PC-9 (cell line): Measurements from ENCODE around the gene DMPK. TPM values are rescaled to one million over a fixed set of nuclear protein-coding genes. Genes with fewer than 3 reads are reported as not detected.
A peak's percentile ranks its signal among the peaks of the same experiment; 100 is the strongest.

ENCODE experiments used
- BruUV-seq: library from RNA; stranded (reverse); fragments of 400-500 nt; replicated peaks from 2 replicates; lab custom pipeline; 2021; lab: Mats Ljungman, UMichigan
- CTCF ChIA-PET: fragments of 300-600 bp; sonication (Branson Sonifier 250); formaldehyde crosslinking; loops from one replicate; lab custom pipeline; 2022; ENCODE audit warnings: antibody characterized with exemption; lab: Charles Lee
- POLR2A ChIA-PET: fragments of 300-600 bp; sonication (Branson Sonifier 250); formaldehyde crosslinking; loops from one replicate; lab custom pipeline; 2022; ENCODE audit warnings: antibody characterized with exemption; ENCODE audit not compliant: unreplicated experiment; lab: Charles Lee
- DNase-seq, 2 experiments: peaks; one replicate each; pipeline versions ENCODE4 v3.0.0 to v3.0.0-alpha.2; 2015 to 2022; ENCODE audit warnings: mixed read lengths in 1 of 2
- H2AFZ ChIP-seq: fragments of 200-600 bp; sonication (generic); 2 replicates; pipeline ENCODE4 v1.8.1; 2017; ENCODE audit warnings: antibody characterized with exemption
- H3F3A ChIP-seq: fragments of 200-600 bp; sonication (generic); 2 replicates; pipeline ENCODE4 v1.8.1; 2017; ENCODE audit warnings: antibody characterized with exemption, mild to moderate bottlenecking, low read depth; ENCODE audit not compliant: insufficient read depth
- H3K27ac ChIP-seq: fragments of 200-600 bp; sonication (generic); 2 replicates; pipeline ENCODE4 v1.6.1; 2016; ENCODE audit warnings: mixed run types
- H3K27me3 ChIP-seq: fragments of 200-600 bp; sonication (generic); 2 replicates; pipeline ENCODE4 v1.6.1; 2016; ENCODE audit warnings: low read depth, mixed run types; ENCODE audit not compliant: insufficient read depth
- H3K36me3 ChIP-seq: fragments of 200-600 bp; sonication (generic); 2 replicates; pipeline ENCODE4 v1.6.1; 2016; ENCODE audit warnings: low read depth, mixed run types
- H3K4me1 ChIP-seq: fragments of 200-600 bp; sonication (generic); replicated peaks from 2 replicates; pipeline ENCODE4 v1.6.1; 2016; ENCODE audit warnings: mixed run types; ENCODE audit not compliant: insufficient read depth
- H3K4me2 ChIP-seq: fragments of 200-600 bp; sonication (generic); 2 replicates; pipeline ENCODE4 v1.6.1; 2017; ENCODE audit warnings: mixed run types
- H3K4me3 ChIP-seq: fragments of 200-600 bp; sonication (generic); 2 replicates; pipeline ENCODE4 v1.6.1; 2016; ENCODE audit warnings: mixed run types
- H3K79me2 ChIP-seq: fragments of 200-600 bp; sonication (generic); 2 replicates; pipeline ENCODE4 v1.6.1; 2017; ENCODE audit warnings: low read depth, mixed run types
- H3K9me2 ChIP-seq: fragments of 200-600 bp; sonication (generic); 2 replicates; pipeline ENCODE4 v1.8.1; 2017; ENCODE audit warnings: mild to moderate bottlenecking; ENCODE audit not compliant: insufficient read depth
- H3K9me3 ChIP-seq: fragments of 200-600 bp; sonication (generic); 2 replicates; pipeline ENCODE4 v1.8.1; 2016; ENCODE audit warnings: low read depth; ENCODE audit not compliant: insufficient read depth
- H4K20me1 ChIP-seq: fragments of 200-600 bp; sonication (generic); 2 replicates; pipeline ENCODE4 v1.8.1; 2017; ENCODE audit not compliant: insufficient read depth
- CTCF ChIP-seq: fragments of 200-600 bp; sonication (generic); conservative IDR thresholded peaks from 2 replicates; pipeline ENCODE4 v1.6.1; 2017; ENCODE audit warnings: mixed run types, antibody characterized with exemption, mild to moderate bottlenecking, moderate library complexity
- EZH2 ChIP-seq: fragments of 200-600 bp; sonication (generic); IDR thresholded peaks from 2 replicates; pipeline ENCODE4 v1.8.0; 2017; ENCODE audit warnings: antibody characterized with exemption, low read depth
- intact Hi-C: fragments of 100-400 bp; cut with micrococcal nuclease; formaldehyde crosslinking; loops from one replicate; pipeline ENCODE4 v1.10.0; 2022; ENCODE audit not compliant: unreplicated experiment
- total RNA-seq: library from RNA; stranded (reverse); gene quantifications from 2 replicates; pipeline ENCODE4 v1.2.3, GENCODE V29; 2021

DMPK gene
- total RNA-seq, 1 experiment from 2014 or later = 110 TPM

GRCh38 chr19:45785097-45785496 lies 2.8 kb upstream of the DMPK start:
- ChIA-PET POLR2A (no interaction called here), CTCF (no interaction called here)
- no peaks in the 10 kb centered on the region for H3K27me3 ChIP-seq
- no peak overlapping the region for H2AFZ ChIP-seq
- TF ChIP-seq CTCF = no peak
- no peak for TF ChIP-seq EZH2
- H3K9me2 ChIP-seq = no peaks in the 10 kb centered on the region
- H3K4me3 ChIP-seq = no peak overlapping the region
- H3K4me2 ChIP-seq = no peak overlapping the region
- DNase-seq = no peak
- H4K20me1 ChIP-seq = no peaks in the 10 kb centered on the region
- peaks cover 18% of the 10 kb centered on the region for H3K36me3 ChIP-seq
- intact Hi-C loops = no loop called here
- H3K4me1 ChIP-seq = peaks cover 49% of the 10 kb centered on the region
- no peak overlapping the region for H3K27ac ChIP-seq
- BruUV-seq = no TSS peak
- H3K79me2 ChIP-seq = peaks cover 22% of the 10 kb centered on the region
- peaks cover 37% of the 10 kb centered on the region for H3F3A ChIP-seq
- H3K9me3 ChIP-seq = no peaks in the 10 kb centered on the region

DNA sequence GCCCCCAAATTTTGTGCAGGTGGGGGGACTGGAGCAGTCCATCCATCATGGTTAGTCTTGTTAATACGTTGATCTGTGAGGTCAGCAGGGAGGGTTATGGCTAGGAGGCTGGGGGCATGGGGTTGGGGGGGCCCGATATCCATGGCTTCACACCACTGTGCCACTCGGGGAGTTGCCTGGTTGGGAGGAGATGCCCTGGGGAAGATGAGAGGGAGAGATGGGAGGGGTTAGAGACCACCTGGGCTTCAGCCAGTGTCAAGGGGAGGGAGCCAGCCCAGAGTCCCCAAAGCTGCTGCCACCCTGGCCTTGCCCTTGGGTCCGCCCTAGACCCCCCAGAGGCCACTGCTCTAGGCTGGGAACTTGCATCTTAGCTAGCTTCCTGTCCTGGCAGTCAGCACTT lies 1.8 kb upstream of the DMPK start:
- Histone ChIP-seq H3F3A (peaks cover 41% of the 10 kb centered on the region), H3K79me2 (peaks cover 23% of the 10 kb centered on the region), H4K20me1 (no peaks in the 10 kb centered on the region), H3K27me3 (no peaks in the 10 kb centered on the region), H2AFZ (no peak overlapping the region), H3K36me3 (peaks cover 14% of the 10 kb centered on the region), H3K9me3 (no peaks in the 10 kb centered on the region), H3K4me2 (peak overlapping the region; percentile 81), H3K4me3 (no peak overlapping the region), H3K9me2 (no peaks in the 10 kb centered on the region), H3K27ac (peak overlapping the region; percentile 81), H3K4me1 (peaks cover 55% of the 10 kb centered on the region)
- ChIA-PET CTCF (interaction anchor here (0.6 kb wide), 1 partner anchor 15 kb away, joined by 3 read pairs; no protein-coding TSS in a partner anchor), POLR2A (no interaction called here)
- DNase-seq = no peak
- TF ChIP-seq CTCF (no peak), EZH2 (no peak)
- no TSS peak for BruUV-seq
- intact Hi-C loops = no loop called here

DNA sequence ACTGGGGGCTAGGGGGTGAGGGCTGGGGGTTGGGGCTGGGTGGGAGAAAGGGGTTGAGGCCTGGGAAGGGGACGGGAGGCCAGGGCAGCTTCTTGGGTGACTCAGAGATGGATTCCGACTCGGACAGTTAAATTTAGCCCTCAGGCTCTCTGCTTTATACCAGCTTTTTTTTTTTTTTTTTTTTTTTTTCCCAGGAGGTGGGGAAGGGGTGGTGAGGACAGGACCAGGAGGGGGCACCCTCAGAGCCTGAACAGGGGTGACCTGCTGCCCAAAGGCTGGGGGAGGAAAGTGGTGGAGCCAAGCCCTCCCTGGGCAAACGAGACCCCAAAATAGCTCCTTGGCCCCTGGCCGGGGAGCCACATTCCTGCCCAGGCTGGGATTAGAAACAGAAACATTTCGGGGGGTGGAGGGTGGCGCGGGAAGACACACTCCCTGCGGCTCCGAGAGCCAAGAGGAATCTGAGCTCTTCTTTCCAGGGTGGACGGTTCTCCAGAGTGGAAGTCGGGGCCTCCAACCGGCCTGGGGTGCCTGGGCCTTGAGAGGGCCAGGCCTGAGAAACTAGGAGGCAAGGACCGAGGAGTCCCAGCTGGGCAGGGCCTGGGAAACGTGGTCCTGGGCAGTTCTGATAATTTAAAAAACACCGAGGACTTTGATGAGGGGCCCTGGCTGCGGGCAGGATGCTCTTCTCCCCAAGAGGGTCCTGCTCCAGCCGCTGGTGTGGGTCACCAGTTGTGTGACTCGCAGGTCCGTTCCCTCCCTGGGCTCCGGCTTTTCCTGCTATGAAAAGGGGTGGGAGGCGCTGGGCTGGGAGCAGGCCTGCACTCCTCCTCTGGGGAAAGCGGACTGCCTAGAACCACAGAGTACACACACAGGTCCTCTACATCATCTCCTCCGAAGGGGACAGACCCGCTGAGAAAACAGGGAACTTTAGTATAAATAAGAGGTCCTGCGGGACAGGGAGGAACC lies 813 bp upstream of the DMPK start:
- peaks cover 15% of the 10 kb centered on the region; the same call in 1 of the 2 replicates for H3K36me3 ChIP-seq
- peaks cover 41% of the 10 kb centered on the region for H3F3A ChIP-seq
- no peak for TF ChIP-seq EZH2
- no peak; the same call in 1 of the 2 replicates for TF ChIP-seq CTCF
- peak; percentile 73 to 77 for DNase-seq
- BruUV-seq = no TSS peak
- peak overlapping the region; percentile 81 for H3K27ac ChIP-seq
- H3K4me2 ChIP-seq = peak overlapping the region; percentile 81
- CTCF ChIA-PET = interaction anchor here (0.6 to 2.1 kb wide), 15 partner anchors 11 to 294 kb away, joined by 3 to 16 read pairs (median 7); partner anchors contain the start of genes MYPOP, QPCTL, SIX5 and SYMPK
- H3K9me2 ChIP-seq = no peaks in the 10 kb centered on the region
- H4K20me1 ChIP-seq = peaks cover 2% of the 10 kb centered on the region; the same call in 1 of the 2 replicates
- H3K9me3 ChIP-seq = no peaks in the 10 kb centered on the region
- peaks cover 20% of the 10 kb centered on the region for H3K79me2 ChIP-seq
- intact Hi-C loops = no loop called here
- H3K27me3 ChIP-seq = no peaks in the 10 kb centered on the region
- H3K4me3 ChIP-seq = peak overlapping the region; percentile 51; the same call in 1 of the 2 replicates
- H3K4me1 ChIP-seq = peaks cover 55% of the 10 kb centered on the region
- H2AFZ ChIP-seq = no peak overlapping the region
- POLR2A ChIA-PET = interaction anchor here (0.5 to 2.6 kb wide), 8 partner anchors 10 to 1848 kb away, joined by 3 to 58 read pairs (median 8); partner anchors contain the start of genes DMWD, SIX5 and ZNF45
